Neuronal stem cell (in vitro differentiated cells): ENCODE data around the gene TRMT44.

ENCODE experiments used
- DNase-seq: peaks from one replicate; pipeline ENCODE4 v3.0.0-alpha.2; 2013; ENCODE audit warnings: low spot score
- H2AFZ ChIP-seq: one replicate; pipeline ENCODE4 v1.6.1; 2013; ENCODE audit warnings: mild to moderate bottlenecking, low read length, inconsistent platforms
- H2AK5ac ChIP-seq: 2 replicates; pipeline ENCODE4 v1.6.1; 2013; ENCODE audit warnings: low read depth, mild to moderate bottlenecking, inconsistent platforms, low read length, moderate library complexity, mixed read lengths
- H2BK120ac ChIP-seq: 2 replicates; pipeline ENCODE4 v1.6.1; 2013; ENCODE audit warnings: low read depth, mild to moderate bottlenecking, inconsistent platforms, low read length, moderate library complexity, mixed read lengths
- H2BK12ac ChIP-seq: one replicate; pipeline ENCODE4 v1.6.1; 2013; ENCODE audit warnings: low read length, inconsistent platforms
- H2BK15ac ChIP-seq: 2 replicates; pipeline ENCODE4 v1.6.1; 2013; ENCODE audit warnings: mild to moderate bottlenecking, low read length, inconsistent platforms, mixed read lengths
- H2BK5ac ChIP-seq: one replicate; pipeline ENCODE4 v1.6.1; 2013; ENCODE audit warnings: inconsistent platforms, mild to moderate bottlenecking, low read length, moderate library complexity
- H3K14ac ChIP-seq: one replicate; pipeline ENCODE4 v1.6.1; 2013; ENCODE audit warnings: low read length, inconsistent platforms
- H3K18ac ChIP-seq: 2 replicates; pipeline ENCODE4 v1.6.1; 2013; ENCODE audit warnings: low read length, inconsistent platforms
- H3K23ac ChIP-seq: 2 replicates; pipeline ENCODE4 v1.6.1; 2013; ENCODE audit warnings: low read depth, mild to moderate bottlenecking, mixed read lengths, low read length, inconsistent platforms; ENCODE audit not compliant: poor library complexity
- H3K27ac ChIP-seq: replicated peaks from 3 replicates; pipeline ENCODE4 v1.5.1; 2013; ENCODE audit warnings: low read length, inconsistent platforms
- H3K27me3 ChIP-seq, 3 experiments: 2 replicates each; pipeline ENCODE4 v1.6.1; 2013; ENCODE audit warnings: low read length in 3 of 3, mild to moderate bottlenecking in 2 of 3, inconsistent platforms in 1 of 3, low read depth in 1 of 3, mixed read lengths in 1 of 3, moderate library complexity in 1 of 3; ENCODE audit not compliant: control insufficient read depth in 3 of 3, insufficient read depth in 3 of 3
- H3K36me3 ChIP-seq, 2 donors: replicated peaks in 1 of 2; 2 replicates each; pipeline ENCODE4 v1.6.1; 2013; ENCODE audit warnings: low read length in 2 of 2; ENCODE audit not compliant: control insufficient read depth in 2 of 2, insufficient read depth in 2 of 2
- H3K4ac ChIP-seq: 2 replicates; pipeline ENCODE4 v1.6.1; 2013; ENCODE audit warnings: inconsistent platforms, mild to moderate bottlenecking, low read length, moderate library complexity
- H3K4me1 ChIP-seq, 2 donors: 1 replicate in 1 of 2; 2 replicates in 1 of 2; pipeline ENCODE4 v1.6.1; 2013; ENCODE audit warnings: low read length in 2 of 2, low read depth in 1 of 2; ENCODE audit not compliant: control insufficient read depth in 2 of 2, insufficient read depth in 1 of 2
- H3K4me2 ChIP-seq: one replicate; pipeline ENCODE4 v1.6.1; 2013; ENCODE audit warnings: mild to moderate bottlenecking, low read length, inconsistent platforms; ENCODE audit not compliant: insufficient read depth, poor library complexity, severe bottlenecking
- H3K4me3 ChIP-seq, 2 donors: 2 replicates each; pipeline ENCODE4 v1.5.1; 2013; ENCODE audit warnings: low read length in 2 of 2, mild to moderate bottlenecking in 2 of 2, inconsistent platforms in 1 of 2, moderate library complexity in 1 of 2
- H3K79me1 ChIP-seq: one replicate; pipeline ENCODE4 v1.6.1; 2013; ENCODE audit warnings: low read depth, mild to moderate bottlenecking, inconsistent platforms, low read length, moderate library complexity
- H3K9ac ChIP-seq: one replicate; pipeline ENCODE4 v1.6.1; 2013; ENCODE audit warnings: mild to moderate bottlenecking, low read depth, low read length, inconsistent platforms; ENCODE audit not compliant: poor library complexity
- H3K9me3 ChIP-seq, 2 donors: replicated peaks in 1 of 2; 2 replicates each; pipeline versions ENCODE3 to v1.6.1; 2013; ENCODE audit warnings: low read length in 2 of 2, mild to moderate bottlenecking in 2 of 2, inconsistent platforms in 1 of 2, low read depth in 1 of 2, mixed read lengths in 1 of 2, moderate library complexity in 1 of 2; ENCODE audit not compliant: control insufficient read depth in 2 of 2, insufficient read depth in 1 of 2
- H4K8ac ChIP-seq: one replicate; pipeline ENCODE4 v1.6.1; 2013; ENCODE audit warnings: low read depth, mild to moderate bottlenecking, inconsistent platforms, low read length, moderate library complexity
- H4K91ac ChIP-seq: one replicate; pipeline ENCODE4 v1.6.1; 2013; ENCODE audit warnings: low read length, low read depth, mild to moderate bottlenecking, inconsistent platforms; ENCODE audit not compliant: poor library complexity
- WGBS, 2 donors: extraction: QIAGEN DNeasy Blood & Tissue Kit; methylation state at CpG; one replicate each; pipeline ENCODE4 v1.1.7; 2013; ENCODE audit warnings: missing lambda C conversion rate in 2 of 2, mixed read lengths in 1 of 2; ENCODE audit not compliant: insufficient read length in 2 of 2, insufficient replicate concordance in 1 of 2; ENCODE audit errors: extremely low coverage in 2 of 2; 5-methylcytosine and 5-hydroxymethylcytosine counted together

The TRMT44 gene

DNA sequence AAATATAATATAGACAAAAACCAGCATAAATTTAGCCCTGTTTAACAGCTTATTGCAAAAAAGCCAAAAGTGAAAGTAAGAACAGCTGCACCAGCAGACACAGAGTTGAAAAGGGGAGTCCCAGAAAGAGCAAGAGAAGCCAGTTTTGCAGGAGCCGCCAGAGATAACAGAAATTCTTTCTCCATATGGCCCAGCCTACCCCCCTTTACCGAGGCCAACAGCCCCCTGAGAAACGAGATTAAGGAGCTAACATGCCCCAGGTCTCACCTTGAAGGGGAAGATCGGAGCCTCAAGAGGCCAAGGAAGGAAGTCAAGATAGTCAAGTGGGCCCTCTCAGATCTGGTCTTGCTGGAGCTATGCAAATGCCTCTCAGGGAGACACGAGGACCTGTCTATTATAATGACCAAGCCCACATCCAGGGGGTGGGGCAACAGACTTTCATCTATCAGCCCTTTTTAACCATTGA lies 4.9 kb upstream of the TRMT44 start:
- Histone ChIP-seq H2BK5ac (no peak overlapping the region), H3K4ac (no peak overlapping the region)
- no CpG with 5 or more reads among the region's 5 CpGs for WGBS, 2 donors

DNA sequence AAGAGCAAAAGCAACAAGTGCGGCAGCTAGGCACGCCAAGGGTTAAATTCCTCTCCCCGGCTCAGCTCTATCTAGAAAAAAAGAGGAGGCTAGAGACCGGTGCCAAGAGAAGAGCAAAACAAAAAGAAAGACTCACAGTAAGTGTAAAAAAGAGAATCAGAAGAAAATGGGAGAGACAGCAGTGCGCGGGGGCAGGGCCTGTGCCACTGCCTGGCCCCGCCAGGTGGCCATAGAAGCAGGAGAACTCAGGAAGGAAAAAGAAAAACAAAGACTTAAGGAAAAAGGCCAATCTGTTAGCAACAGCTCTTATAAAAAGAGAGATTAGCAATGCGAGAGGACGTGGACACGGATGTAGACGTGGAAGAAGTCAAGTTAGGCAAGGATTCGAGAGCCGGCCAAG lies 3.3 kb upstream of the TRMT44 start:
- H2AFZ ChIP-seq = peak overlapping the region; percentile 76
- H2BK15ac ChIP-seq = no peak overlapping the region
- no peak overlapping the region for H4K8ac ChIP-seq
- H3K4me3 ChIP-seq = peak overlapping the region in 1 of 2 donors; percentile 9
- H3K4me1 ChIP-seq = peaks cover 11 to 12% of the 10 kb centered on the region in 2 donors
- no peaks in the 10 kb centered on the region for H3K36me3 ChIP-seq
- no CpG with 5 or more reads among the region's 13 CpGs for WGBS, 2 donors
- H2AK5ac ChIP-seq = no peak overlapping the region
- no peak overlapping the region for H3K23ac ChIP-seq
- no peak overlapping the region for H3K18ac ChIP-seq
- no peak overlapping the region for H2BK12ac ChIP-seq
- peaks cover 9% of the 10 kb centered on the region for H3K79me1 ChIP-seq
- no peak overlapping the region for H4K91ac ChIP-seq
- peak overlapping the region; percentile 38 for H3K4me2 ChIP-seq
- H3K14ac ChIP-seq = no peak overlapping the region
- H3K9ac ChIP-seq = no peak overlapping the region
- no peak overlapping the region for H2BK120ac ChIP-seq
- peak; percentile 20 for DNase-seq
- no peak overlapping the region for H3K4ac ChIP-seq
- H3K27ac ChIP-seq = peak overlapping the region; percentile 74
- no peaks in the 10 kb centered on the region for H3K27me3 ChIP-seq
- H3K9me3 ChIP-seq = peaks cover 0 to 3% of the 10 kb centered on the region in 2 donors
- no peak overlapping the region for H2BK5ac ChIP-seq

More for the DNA sequence above, 4.9 kb upstream of the TRMT44 start:
- Histone ChIP-seq H3K79me1 (no peaks in the 10 kb centered on the region), H3K18ac (no peak overlapping the region), H3K9ac (no peak overlapping the region), H3K27me3 (no peaks in the 10 kb centered on the region), H2BK120ac (no peak overlapping the region), H3K4me1 (peaks cover 2 to 3% of the 10 kb centered on the region in 2 donors), H3K36me3 (no peaks in the 10 kb centered on the region), H4K8ac (no peak overlapping the region), H2AK5ac (no peak overlapping the region), H3K23ac (no peak overlapping the region), H4K91ac (no peak overlapping the region), H2BK12ac (no peak overlapping the region), H3K4me3 (no peak overlapping the region), H3K27ac (no peak overlapping the region), H3K14ac (no peak overlapping the region), H3K4me2 (no peak overlapping the region), H3K9me3 (peaks cover 0 to 3% of the 10 kb centered on the region in 2 donors), H2BK15ac (no peak overlapping the region), H2AFZ (no peak overlapping the region)
- no peak for DNase-seq

- no peak overlapping the region for H3K27ac ChIP-seq
These were observed 1.8 kb upstream of the TRMT44 start for GRCh38 chr4:8438743-8439142.

GRCh38 chr4:8439168-8439567 lies 1.4 kb upstream of the TRMT44 start:
- Histone ChIP-seq H3K36me3 (no peaks in the 10 kb centered on the region), H3K27me3 (no peaks in the 10 kb centered on the region), H3K4ac (no peak overlapping the region), H2BK5ac (no peak overlapping the region), H2BK12ac (no peak overlapping the region), H4K91ac (no peak overlapping the region), H3K4me2 (no peak overlapping the region), H4K8ac (no peak overlapping the region), H2BK120ac (no peak overlapping the region), H2AK5ac (no peak overlapping the region), H3K27ac (no peak overlapping the region), H2AFZ (no peak overlapping the region), H2BK15ac (no peak overlapping the region), H3K14ac (no peak overlapping the region), H3K79me1 (peaks cover 9% of the 10 kb centered on the region), H3K4me1 (peaks cover 11 to 15% of the 10 kb centered on the region in 2 donors), H3K23ac (no peak overlapping the region), H3K18ac (no peak overlapping the region), H3K4me3 (no peak overlapping the region), H3K9me3 (peaks cover 0 to 3% of the 10 kb centered on the region in 2 donors), H3K9ac (no peak overlapping the region)
- no peak for DNase-seq
- no CpG with 5 or more reads among the region's 3 CpGs for WGBS, 2 donors

More at GRCh38 chr4:8438743-8439142, 1.8 kb upstream of the TRMT44 start:
- H3K14ac ChIP-seq = no peak overlapping the region
- H3K4me1 ChIP-seq = peaks cover 11 to 15% of the 10 kb centered on the region in 2 donors
- no peak overlapping the region for H2BK12ac ChIP-seq
- H3K18ac ChIP-seq = no peak overlapping the region
- no peak overlapping the region for H3K23ac ChIP-seq
- H2AK5ac ChIP-seq = no peak overlapping the region
- no peak overlapping the region for H3K4me2 ChIP-seq
- H3K27me3 ChIP-seq = no peaks in the 10 kb centered on the region
- peaks cover 0 to 3% of the 10 kb centered on the region in 2 donors for H3K9me3 ChIP-seq
- H2BK5ac ChIP-seq = no peak overlapping the region
- no peak overlapping the region for H4K91ac ChIP-seq
- H3K4ac ChIP-seq = no peak overlapping the region
- H2BK15ac ChIP-seq = no peak overlapping the region
- no peak overlapping the region for H4K8ac ChIP-seq
- no peaks in the 10 kb centered on the region for H3K36me3 ChIP-seq
- no peak overlapping the region for H2BK120ac ChIP-seq
- H2AFZ ChIP-seq = no peak overlapping the region
- H3K9ac ChIP-seq = no peak overlapping the region
- H3K79me1 ChIP-seq = peaks cover 9% of the 10 kb centered on the region
- WGBS, 2 donors = no CpG with 5 or more reads among the region's 11 CpGs
- no peak overlapping the region for H3K4me3 ChIP-seq
- DNase-seq = no peak
